K562 (cell line): ENCODE data around the gene DUSP5.

Source experiments
- ATF1 ChIP-seq, 2 experiments: fragments of 450-650 bp in 1 of 2; IDR thresholded peaks; 2 replicates each; pipeline ENCODE4 v1.6.1; 2016; ENCODE audit warnings: missing compliant biosample characterization in 1 of 2, missing genetic modification characterization in 1 of 2
- CBX8 ChIP-seq: fragments of 200-600 bp; sonication (generic); IDR thresholded peaks from 2 replicates; pipeline ENCODE4 v1.6.1; 2012; ENCODE audit warnings: borderline replicate concordance, mixed run types, low read depth, mild to moderate bottlenecking, moderate library complexity, mixed read lengths, low read length, control low read depth, inconsistent platforms; ENCODE audit not compliant: poor library complexity, severe bottlenecking; ENCODE audit errors: extremely low read depth
- POU5F1 ChIP-seq: fragments of 150-350 bp; IDR thresholded peaks from 2 replicates; pipeline ENCODE4 v1.6.1; 2014; ENCODE audit warnings: borderline replicate concordance, low read length, low read depth, mild to moderate bottlenecking; ENCODE audit not compliant: partially characterized antibody
- TEAD4 ChIP-seq, 2 experiments: sonication (generic) in 1 of 2; formaldehyde crosslinking in 1 of 2; IDR thresholded peaks; 2 replicates each; pipeline versions ENCODE4 v1.6.1 to v1.8.0; 2012 to 2022; ENCODE audit warnings: borderline replicate concordance in 1 of 2, inconsistent platforms in 1 of 2, low read length in 1 of 2, mild to moderate bottlenecking in 1 of 2, missing genetic modification reagents in 1 of 2
- ZBTB8A ChIP-seq: fragments of 450-650 bp; IDR thresholded peaks from 2 replicates; pipeline ENCODE4 v1.6.1; 2018; ENCODE audit warnings: mild to moderate bottlenecking, moderate library complexity; ENCODE audit not compliant: partially characterized antibody

DNA sequence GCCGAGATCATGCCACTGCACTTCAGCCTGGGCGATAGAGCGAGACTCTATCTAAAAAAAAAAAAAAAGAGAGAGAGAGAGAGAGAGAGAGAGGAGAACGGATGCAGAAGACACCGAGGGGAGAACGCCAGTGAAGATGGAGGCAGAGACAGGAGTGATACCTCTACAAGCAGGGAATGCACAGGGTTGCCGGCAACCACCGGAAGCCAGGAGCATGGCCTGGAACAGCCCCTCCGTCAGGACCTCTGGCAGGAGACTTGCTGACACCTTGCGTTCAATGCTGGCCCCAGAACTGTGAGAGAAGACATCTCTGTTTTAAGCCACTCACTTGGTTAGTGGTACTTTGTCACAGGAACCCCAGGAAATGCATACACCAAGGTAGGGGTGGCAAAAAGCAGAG is 38.1 kb upstream of the DUSP5 start:
- no peak for TF ChIP-seq POU5F1
- no peak for TF ChIP-seq ZBTB8A
- TF ChIP-seq CBX8, result no peak
- no peak for TF ChIP-seq TEAD4 (IDR thresholded peaks at IDR 0.05; ENCODE audit: low read length)
- TF ChIP-seq TEAD4 (CRISPR knock-in tag; IDR thresholded peaks at IDR 0.05; ENCODE audit: borderline replicate concordance), result no peak
- no peak for TF ChIP-seq ATF1 (CRISPR knock-in tag; IDR thresholded peaks at IDR 0.05)
- TF ChIP-seq ATF1 (tag; IDR thresholded peaks at IDR 0.05), result no peak
